HL-60/S4 treated with retinoic acid at 250 ng/mL for 4 days and 3 days (cell line): ENCODE results near the gene MTSS2.
"Not testable (repeated sequence)": the region's sequence is repeated elsewhere in the genome, so short reads cannot be mapped to it uniquely, and the experiment has no call there.

ENCODE experiments used
- in situ Hi-C: fragments of 300-500 bp; cut with MboI; formaldehyde crosslinking; loops from 2 replicates; pipeline ENCODE4 v1.7.0; 2022; ENCODE audit warnings: low sequenced_read_pairs

MTSS2 gene

DNA sequence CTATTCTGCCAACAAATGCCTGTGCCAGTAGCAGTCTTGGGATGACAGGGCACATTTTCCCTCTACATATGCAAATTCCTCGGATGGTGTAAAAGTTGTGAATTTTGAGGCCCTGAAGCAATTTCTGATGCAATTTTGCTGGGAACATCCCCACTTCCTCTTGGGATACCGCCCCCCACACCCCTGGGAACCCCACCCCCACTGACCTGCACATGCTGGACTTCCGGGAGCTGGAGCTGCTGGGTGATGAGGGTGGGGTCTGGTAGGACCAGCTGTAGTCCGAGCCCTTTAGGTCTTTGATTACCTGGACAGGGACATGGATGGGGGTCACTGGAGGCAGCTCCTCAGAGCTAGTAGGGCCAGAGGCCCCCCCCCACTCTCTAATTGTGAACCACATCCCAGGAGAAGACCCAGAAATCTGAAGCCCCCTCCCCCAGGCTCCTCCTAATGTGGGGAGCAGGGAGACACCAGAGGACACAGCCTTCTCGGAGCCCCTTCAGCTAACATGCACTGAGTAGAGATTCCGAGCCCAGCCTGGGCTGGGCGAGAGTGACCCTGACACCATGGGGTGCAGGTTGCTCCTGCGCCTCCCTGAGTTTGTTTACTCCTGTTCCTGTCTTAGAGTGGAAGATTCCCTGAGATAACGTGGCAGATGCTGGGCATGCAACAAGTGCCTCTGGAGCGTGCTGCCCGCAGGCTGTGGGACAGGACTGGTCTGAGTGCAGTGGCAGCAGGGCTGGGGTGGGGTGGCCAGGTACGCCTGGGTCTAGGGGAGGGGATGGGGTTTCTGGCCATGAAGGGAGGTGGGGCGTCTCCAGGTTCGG, 9.0 kb downstream of the MTSS2 start:
- in situ Hi-C loops = no loop called here

DNA sequence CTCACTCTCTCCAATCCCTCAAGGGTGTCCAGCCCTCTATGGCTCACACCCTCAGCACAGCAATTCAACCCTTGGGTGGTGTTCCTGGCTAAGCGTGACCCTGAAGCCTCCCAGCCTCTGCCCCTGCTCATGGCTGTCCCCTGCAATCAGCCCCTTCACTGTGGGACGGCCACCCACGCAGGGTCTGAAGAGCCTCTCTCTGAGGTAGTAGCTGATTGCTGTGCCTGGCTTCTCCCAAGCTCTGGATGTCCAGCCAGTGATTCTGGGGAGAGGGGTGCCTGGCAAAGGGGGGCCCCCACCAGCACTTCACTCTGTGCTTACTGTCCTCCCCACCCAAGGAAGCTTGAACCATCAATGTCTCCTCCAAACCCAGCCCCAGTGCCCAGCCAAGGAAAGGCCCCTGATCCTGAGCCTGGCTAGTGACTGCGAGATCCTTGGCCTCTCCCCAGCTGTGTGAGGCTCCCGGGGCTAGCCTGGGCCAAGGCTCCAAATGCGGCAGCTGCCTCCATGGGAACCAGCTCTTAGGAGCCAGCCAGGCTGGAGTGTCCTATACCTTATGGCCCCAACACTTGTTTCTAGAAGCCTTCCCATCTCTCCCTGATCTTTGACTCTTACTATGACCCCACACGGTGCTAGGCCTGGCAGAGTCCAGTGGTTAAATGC, 9.9 kb downstream of the MTSS2 start:
- in situ Hi-C loops = no loop called here

DNA sequence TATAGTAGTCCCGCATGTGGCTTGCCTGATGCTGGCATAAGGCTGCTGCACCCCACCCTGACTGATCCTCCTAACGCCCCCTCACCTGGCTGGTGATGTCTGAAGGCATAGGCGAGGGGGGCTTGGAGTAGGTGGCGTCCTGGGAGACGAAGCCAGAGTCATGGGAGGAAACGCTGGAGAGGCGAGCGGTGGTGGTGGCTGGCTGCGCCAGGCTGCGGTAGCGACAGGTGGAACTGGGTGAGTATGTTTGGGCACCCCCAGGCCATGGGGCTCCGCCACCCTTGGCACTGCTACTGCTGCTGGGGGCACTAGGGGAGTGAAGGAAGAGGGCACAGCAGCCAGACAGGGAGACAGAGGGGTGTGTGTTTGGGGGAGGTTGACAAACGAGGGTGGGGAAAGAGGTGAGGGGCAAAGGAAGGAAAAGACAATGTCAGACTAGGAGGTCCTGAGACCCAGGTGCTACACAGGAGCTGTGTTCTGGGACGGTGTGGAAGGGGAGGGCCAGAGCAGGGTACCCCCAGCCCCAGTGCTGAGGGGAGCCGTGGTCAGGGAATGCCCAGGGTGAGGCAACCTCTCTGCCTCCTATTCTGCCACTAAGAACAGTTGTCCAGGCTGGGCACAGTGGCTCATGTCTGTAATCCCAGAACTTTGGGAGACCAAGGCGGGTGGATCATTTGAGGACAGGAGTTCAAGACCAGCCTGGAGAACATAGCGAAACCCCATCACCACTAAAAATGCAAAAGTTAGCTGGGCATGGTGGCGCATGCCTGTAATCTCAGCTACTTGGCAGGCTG, 11.4 kb downstream of the MTSS2 start:
- in situ Hi-C loops = no loop called here

DNA sequence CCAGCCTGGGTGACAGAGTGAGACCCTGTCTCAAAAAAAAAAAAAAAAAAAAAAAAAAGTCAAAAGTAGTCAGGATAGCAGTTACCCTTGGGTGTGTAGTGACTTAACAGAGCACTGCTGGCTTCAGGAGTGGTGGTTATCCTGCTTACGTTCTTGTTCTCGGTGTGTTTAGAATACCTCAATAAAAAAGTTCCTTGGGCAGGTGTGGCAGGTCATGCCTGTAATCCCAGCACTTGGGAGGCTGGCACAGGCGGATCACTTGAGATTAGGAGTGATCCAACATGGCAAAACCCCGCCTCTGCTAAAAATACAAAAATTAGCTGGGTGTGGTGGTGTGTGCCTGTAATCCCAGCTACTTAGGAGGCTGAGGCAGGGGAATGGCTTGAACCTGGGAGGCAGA, 14.9 kb downstream of the MTSS2 start:
- in situ Hi-C loops = not testable (repeated sequence)

- in situ Hi-C loops = no loop called here
Measured at GRCh38 chr16:70670175-70670574, 15.7 kb downstream of the MTSS2 start.

DNA sequence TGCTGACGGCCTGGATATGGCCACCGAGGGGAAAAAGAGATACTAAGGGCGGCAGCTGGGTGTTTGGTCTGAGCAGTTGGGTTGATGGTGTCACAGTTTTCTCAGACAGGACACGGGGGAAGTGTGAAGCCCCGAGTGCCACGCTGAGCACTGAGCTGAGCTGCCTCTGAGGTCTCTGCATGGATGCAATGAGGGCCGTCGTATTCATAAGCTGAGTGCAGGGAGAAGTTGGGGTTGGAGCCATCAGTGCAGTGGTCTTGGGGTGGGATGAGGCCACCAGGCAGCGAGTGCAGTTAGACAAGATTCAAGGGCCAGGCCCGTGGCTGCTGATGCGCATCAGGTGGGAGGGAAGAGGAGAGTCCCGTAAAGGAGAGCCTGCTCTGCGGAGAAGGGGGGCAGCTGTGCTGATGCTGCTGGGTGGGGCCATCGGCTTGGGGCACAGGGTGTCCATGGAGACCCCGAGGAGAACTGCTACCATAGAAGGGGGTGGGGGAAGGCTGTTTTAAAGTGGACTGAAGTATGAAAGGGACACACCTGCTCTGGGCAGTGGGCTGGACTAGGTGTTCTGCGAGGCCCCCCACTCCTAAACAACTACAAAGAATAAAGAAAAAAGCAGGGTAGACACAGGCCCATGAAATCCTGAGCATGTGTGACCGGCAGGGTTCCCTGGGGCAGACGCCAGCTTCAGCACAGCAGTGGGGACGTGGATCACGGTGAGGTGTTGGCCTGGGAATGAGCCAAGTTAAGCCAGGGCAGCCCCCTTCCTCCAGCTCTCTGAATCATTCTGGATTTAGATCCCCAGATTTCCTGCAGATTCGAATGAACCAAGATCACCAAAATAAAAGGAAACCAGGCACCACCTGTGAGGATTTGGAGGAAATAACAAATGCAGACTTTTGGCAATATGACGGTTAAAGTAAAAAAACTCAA, 19.8 kb downstream of the MTSS2 start:
- in situ Hi-C loops = no loop called here

GRCh38 chr16:70665113-70665694, 20.6 kb downstream of the MTSS2 start:
- in situ Hi-C loops = no loop called here

DNA sequence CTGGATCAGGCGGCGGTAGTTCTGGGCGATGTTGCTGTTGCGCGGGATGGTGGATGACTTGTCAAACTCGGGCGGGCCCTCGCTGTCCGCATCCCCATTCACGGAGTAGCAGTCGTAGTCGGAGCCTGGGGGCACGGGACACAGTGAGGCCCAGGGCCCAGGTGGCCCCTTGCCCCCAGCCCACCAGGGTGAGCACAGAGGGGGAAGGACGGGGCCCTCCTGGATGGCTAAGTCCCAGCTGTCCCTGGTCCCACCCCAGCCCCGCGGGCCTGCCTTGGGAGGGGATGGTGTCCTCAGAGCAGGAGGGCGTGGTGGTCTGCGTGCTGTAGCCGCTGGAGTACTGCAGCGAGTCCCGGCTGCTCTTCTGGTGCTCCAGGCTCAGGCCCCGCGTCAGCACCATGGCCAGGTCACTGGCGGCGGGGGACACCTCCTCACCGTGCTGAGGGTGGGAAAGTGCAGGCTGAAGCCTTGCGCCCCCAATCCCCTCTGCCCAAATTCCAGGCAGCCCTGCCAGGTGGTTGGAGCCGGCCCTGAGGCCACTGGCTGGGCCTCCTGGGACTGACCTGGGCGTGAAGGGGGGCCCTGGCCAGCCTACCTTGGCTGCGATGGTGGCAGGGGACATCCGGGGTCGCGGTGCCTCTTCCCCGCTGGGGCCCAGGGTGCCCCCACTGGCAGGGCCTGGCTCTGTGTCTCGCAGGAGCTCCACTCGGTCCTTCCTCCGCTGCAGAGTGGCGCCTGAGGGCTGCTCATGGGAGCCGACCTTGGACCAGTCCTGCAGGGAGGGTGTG, 21.3 kb downstream of the MTSS2 start:
- in situ Hi-C loops = no loop called here

DNA sequence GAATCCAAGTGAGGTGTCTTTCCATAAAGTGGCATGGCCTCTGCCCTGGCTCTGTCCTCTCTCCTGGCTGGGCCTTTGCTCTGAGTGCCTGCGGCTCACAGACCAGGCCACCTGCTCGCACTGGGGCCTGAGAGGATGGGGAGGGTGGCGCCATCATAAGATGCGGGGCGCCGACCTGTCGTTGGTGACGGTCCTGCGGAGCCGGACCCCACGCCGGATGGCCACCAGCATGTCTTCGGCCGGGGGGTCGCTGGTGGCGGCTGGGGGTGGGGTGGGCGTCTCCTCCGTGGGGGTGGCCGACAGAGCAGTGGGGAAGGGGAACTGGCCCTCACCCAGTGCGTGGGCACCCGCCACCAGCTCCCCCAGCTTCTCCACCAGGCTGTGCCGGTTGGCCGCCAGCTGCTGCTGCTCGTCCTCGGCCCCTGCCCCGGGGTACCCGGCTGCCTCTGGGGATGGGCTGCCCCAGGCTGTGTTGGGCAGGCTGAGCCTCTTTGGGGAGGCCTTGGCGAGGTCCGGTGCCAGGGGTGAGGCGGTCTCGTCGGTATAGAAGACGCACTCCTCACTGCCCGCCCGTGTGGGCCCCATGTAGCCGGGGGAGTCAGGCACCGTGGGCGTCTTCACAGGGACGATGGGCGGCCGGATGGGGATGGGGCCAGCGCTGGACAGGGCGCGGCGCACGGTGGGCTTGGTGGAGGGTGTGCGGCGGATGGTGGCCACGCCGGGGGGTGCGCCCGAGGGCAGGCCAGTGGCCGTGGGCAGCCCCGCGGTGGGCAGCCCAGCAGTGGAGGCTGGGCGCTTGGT, 22.1 kb downstream of the MTSS2 start:
- in situ Hi-C loops = no loop called here

- in situ Hi-C loops = no loop called here
Measured at GRCh38 chr16:70662991-70663523, 22.8 kb downstream of the MTSS2 start.

DNA sequence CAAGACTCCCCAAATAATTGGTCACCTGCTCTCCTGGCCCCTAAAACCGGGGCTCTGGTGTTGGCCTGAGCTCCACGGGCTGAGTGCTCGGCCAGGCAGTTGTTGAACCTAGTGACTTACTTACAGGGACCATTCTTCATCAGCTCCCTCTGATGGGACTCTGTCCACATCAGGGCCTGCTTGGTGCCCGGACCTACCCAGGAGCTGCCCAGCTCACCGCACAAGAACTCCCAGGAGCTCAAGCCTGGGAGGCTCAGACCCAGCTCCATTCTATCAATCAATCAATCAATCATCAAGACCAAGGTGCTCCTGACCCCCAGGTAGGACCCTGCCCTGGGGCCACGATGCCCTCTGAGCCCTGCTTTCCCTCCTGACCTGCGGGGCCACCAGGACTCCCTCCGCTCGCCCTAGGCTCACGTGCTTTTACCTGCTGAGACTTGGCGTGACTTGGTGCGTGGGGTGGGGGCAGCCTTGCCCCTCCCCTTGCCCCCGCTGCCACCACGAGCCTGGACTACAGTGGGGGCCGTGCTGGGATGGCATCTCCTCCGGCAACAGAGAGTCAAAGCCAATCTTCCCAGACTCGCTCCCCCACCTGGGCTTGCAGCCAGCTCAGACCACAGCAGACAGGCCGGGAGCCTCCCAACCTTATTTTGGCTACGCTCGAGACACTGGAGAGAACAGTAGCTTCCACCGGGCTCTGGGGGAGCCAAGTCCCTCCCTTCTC, 23.8 kb downstream of the MTSS2 start:
- in situ Hi-C loops = no loop called here

- in situ Hi-C loops = no loop called here
Measured at GRCh38 chr16:70661534-70661917, 24.3 kb downstream of the MTSS2 start.

DNA sequence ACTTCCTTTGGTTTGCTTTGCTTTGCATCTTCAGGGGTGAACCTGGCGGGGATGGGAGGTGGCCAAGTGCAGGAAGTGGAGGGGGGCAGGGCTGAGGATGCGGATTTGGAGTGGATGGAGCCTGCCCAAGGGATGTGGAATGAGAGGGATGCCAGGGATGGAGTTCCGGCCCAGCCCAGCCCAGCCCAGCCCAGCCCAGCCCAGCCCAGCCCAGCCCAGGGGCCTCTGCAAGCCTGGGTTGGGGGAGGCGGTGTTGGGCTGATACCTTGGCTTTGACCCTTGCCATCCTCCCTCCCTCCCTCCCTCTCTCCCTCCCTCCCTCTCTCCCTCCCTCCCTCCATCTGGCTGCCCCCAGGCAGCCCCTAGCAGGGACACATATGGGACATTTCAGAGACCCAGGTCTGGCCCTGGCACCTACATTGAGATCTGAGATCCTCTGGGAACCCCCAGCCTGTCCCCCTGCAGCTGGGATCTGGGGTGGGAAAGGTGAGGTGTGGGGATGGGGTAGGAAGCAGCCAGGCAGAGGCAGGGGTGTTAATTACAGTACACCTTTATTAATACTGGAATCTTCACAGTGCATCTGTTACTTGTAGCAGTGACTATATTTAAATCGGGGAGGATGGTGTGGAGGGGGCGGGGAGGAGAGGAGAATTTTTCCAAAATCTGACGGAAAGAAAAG, 25.0 kb downstream of the MTSS2 start:
- in situ Hi-C loops = no loop called here

- in situ Hi-C loops = no loop called here
Measured at GRCh38 chr16:70659953-70660671, 25.7 kb downstream of the MTSS2 start.

DNA sequence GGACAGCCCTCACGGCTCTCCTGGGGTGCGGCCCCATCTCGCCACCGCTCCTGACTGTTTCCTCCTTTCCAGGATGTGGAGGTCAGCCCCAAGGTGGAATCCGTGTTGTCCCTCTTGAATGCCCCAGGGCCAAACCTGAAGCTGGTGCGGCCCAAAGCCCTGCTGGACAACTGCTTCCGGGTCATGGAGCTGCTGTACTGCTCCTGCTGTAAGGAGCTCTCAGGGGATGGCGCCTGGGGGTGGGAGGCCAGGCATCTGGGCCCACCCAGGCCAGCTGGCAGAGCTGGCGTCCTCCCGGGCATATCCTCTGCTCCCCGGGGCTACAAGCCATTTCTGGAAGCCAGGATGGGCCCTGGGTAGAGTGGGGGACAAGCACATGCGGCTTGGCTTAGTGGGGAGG, 26.3 kb downstream of the MTSS2 start:
- in situ Hi-C loops = no loop called here

- in situ Hi-C loops = no loop called here
Measured at GRCh38 chr16:70658921-70659320, 26.9 kb downstream of the MTSS2 start.

- in situ Hi-C loops = no loop called here
Measured at GRCh38 chr16:70657956-70658355, 27.9 kb downstream of the MTSS2 start.
